ENCODE data around the gene FAHD2A. TPM values are rescaled to one million over a fixed set of nuclear protein-coding genes. Genes with fewer than 3 reads are reported as not detected.

The FAHD2A gene
- total RNA-seq, 4 donors from 2014 or later: 10.7 to 112 (median 87.1) TPM

GRCh38 chr2:95356821-95357700, 45.4 kb upstream of the FAHD2A start:
- H3K4me1 ChIP-seq: no peaks in the 10 kb centered on the region
- H3K27ac ChIP-seq: no peak overlapping the region
- TF ChIP-seq CTCF (IDR thresholded peaks at IDR 0.05): no peak
- TF ChIP-seq POLR2A (IDR thresholded peaks at IDR 0.05): no peak
- peak in 2 of 3 donors; percentile 29 to 34 for DNase-seq
- H3K27me3 ChIP-seq: no peaks in the 10 kb centered on the region
- no peaks in the 10 kb centered on the region for H3K36me3 ChIP-seq
- no peak overlapping the region for H3K4me3 ChIP-seq
- H3K9me3 ChIP-seq: no peaks in the 10 kb centered on the region

- H3K36me3 ChIP-seq: no peaks in the 10 kb centered on the region
- H3K9me3 ChIP-seq: no peaks in the 10 kb centered on the region
- H3K4me3 ChIP-seq: no peak overlapping the region
- no peak overlapping the region for H3K27ac ChIP-seq
- no peaks in the 10 kb centered on the region for H3K27me3 ChIP-seq
- no peaks in the 10 kb centered on the region for H3K4me1 ChIP-seq
- DNase-seq: peak in 2 of 3 donors; percentile 31 to 34
- TF ChIP-seq CTCF (IDR thresholded peaks at IDR 0.05): no peak
- no peak for TF ChIP-seq POLR2A (IDR thresholded peaks at IDR 0.05)
Measured at GRCh38 chr2:95357717-95358280, 44.7 kb upstream of the FAHD2A start.

- no peak for TF ChIP-seq POLR2A (IDR thresholded peaks at IDR 0.05)
- TF ChIP-seq CTCF (IDR thresholded peaks at IDR 0.05): no peak
- DNase-seq: no peak
Measured at GRCh38 chr2:95359031-95359430, 43.5 kb upstream of the FAHD2A start.

GRCh38 chr2:95359501-95359930, 43.0 kb upstream of the FAHD2A start:
- H3K27ac ChIP-seq: no peak overlapping the region
- no peaks in the 10 kb centered on the region for H3K27me3 ChIP-seq
- DNase-seq: peak in 1 of 3 donors; percentile 34
- no peaks in the 10 kb centered on the region for H3K9me3 ChIP-seq
- H3K36me3 ChIP-seq: no peaks in the 10 kb centered on the region
- H3K4me3 ChIP-seq: no peak overlapping the region
- TF ChIP-seq POLR2A (IDR thresholded peaks at IDR 0.05) (no peak), CTCF (IDR thresholded peaks at IDR 0.05) (no peak)
- H3K4me1 ChIP-seq: no peaks in the 10 kb centered on the region

More at GRCh38 chr2:95359031-95359430, 43.5 kb upstream of the FAHD2A start:
- Histone ChIP-seq H3K27ac (no peak overlapping the region), H3K27me3 (no peaks in the 10 kb centered on the region), H3K4me1 (no peaks in the 10 kb centered on the region), H3K9me3 (no peaks in the 10 kb centered on the region), H3K36me3 (no peaks in the 10 kb centered on the region), H3K4me3 (no peak overlapping the region)

- H3K27me3 ChIP-seq: no peaks in the 10 kb centered on the region
- TF ChIP-seq POLR2A (IDR thresholded peaks at IDR 0.05) (no peak), CTCF (IDR thresholded peaks at IDR 0.05) (no peak)
- peak in 1 of 3 donors; percentile 29 for DNase-seq
Measured at GRCh38 chr2:95361216-95361980, 41.1 kb upstream of the FAHD2A start.

More at GRCh38 chr2:95361216-95361980, 41.1 kb upstream of the FAHD2A start:
- Histone ChIP-seq H3K9me3 (no peaks in the 10 kb centered on the region), H3K4me1 (no peaks in the 10 kb centered on the region), H3K36me3 (no peaks in the 10 kb centered on the region), H3K27ac (no peak overlapping the region), H3K4me3 (no peak overlapping the region)

All from Peyer's patch (tissue), 4 donors.